Middle frontal gyrus (tissue), 1 donor: ENCODE measurements around the gene HAAO.

Source experiments
- DNase-seq: peaks from one replicate; pipeline ENCODE4 v3.0.0-alpha.2; 2015; ENCODE audit warnings: low spot score; ENCODE audit errors: extremely low spot score

The HAAO gene

GRCh38 chr2:42813763-42814162 lies 21.4 kb upstream of the HAAO start:
- DNase-seq, result no peak

DNA sequence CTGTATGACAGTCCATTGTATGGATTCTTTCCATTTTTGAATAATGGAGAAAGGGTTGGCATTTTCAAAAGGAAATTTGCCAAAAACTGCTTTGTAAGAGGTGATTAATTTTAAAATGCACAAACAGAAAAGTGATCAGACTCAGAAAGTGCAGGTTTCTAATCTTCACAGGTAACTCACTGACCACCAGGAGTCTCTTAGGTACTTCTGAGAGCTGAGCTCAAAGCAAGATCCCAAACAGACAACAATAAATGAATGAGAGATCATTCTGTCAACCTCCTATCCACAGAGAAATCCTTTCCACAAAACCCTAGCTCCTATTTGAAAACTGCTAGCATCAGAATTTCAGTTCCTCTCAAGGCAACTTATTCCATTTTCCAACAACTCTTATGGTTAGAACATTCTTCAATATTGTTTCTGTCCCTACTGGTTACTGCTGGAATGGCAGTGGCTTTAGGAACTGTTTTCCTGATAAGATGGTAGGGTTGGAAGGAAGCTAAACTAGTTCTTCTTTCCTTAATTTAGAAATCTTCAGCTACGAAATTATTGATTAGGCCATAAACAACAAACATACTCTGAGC lies 20.6 kb upstream of the HAAO start:
- no peak for DNase-seq

DNA sequence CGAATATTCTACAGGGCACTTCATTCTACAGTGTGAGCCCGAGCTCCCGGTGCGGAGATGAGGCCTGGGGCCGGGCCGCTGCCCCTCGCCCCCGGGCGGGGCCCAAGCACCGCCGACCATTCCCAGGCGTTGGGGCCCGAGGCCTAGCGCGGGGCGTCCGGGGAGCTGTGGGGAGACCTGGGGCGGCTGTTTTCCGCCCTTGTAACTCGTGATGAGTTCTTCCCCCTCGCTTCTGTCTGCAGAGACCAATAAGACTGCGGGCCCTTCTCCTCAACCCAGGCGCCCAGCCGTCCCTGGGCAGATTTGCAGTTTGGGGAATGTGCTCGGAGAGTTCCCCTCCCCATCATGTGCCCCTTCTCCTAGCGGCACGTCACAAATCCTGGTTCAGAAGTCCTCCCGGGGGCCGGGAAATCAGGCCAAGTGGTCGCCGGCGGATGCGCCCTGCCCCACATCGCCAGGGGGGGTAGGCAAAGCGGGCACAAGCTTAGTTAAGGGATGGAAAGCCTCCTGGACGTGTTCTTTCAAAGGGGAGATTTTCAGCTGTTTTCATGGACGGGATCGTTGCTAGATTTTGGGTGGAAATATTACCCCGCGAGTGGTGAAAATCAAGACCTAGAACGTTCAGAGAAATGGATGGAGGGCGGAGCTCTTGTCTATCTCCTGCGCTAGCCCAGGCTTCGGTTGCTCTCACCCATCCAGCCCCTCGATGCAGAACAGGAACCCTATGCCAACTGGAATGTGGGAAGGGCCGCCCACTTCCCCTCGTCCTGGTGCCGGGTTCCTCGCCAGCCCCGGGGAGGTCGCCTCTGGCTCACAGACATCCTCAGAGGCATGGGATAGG lies 18.8 kb upstream of the HAAO start:
- DNase-seq, result no peak

DNA sequence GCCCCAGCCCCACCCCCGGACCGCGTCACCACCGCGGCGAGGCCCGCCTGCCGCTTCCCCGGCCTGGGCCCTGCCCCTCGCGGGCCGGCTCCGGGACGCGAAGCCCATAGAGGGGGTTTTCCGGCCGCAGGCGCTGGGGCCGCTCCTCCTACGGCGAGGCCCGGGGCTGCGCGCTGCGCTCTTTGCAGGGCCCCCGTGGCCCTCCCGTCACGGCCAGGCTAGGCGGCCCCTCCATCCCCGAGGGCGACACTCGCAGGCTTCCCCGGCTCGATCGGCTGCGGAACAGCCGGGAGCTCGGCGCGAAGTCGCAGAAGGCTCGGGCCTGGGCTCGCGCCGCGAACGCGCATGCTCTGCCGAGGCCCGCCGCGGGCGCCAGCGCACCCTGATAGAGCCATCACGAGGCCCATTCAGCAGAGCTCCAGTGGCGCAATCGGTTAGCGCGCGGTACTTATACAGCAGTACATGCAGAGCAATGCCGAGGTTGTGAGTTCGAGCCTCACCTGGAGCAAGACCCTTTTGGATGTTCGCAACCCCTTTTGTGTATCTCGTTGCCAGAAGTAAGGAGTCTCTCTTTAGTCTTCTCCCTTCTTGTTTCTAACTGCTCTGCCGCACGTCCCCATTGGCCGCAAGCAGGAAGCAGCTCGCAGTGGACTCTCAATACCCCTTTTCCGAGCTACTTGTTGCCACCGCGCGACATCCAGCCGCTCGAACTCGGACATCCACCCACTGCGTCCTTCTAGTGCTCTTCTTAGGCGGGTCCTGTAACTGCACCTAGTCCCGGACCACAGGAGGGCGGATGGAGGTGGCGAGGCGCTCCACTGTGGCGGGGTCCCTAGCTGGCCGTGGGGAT lies 18.0 kb upstream of the HAAO start:
- peak; percentile 94 for DNase-seq

- no peak for DNase-seq
These were observed 17.4 kb upstream of the HAAO start for GRCh38 chr2:42809819-42810120.

GRCh38 chr2:42809131-42809818 lies 16.9 kb upstream of the HAAO start:
- no peak for DNase-seq

DNA sequence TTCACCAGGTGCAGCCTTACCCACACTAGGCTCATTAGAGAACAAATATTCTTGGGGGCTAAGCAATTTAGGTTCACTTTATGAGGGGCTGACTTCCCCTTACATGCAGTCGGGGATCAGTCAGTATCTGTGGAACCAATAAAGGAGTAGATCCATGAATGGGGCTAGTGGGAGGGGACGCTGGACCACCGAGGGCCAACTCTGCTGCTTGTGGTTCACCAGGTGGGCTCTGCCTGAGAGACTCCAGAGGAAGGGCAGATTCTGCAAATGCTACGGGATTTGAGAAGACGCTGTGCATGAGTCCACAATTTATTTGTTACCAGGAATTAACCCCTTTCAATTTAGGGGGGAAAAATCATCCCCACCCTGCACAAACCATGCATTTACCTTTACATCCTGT lies 15.9 kb upstream of the HAAO start:
- no peak for DNase-seq

GRCh38 chr2:42806786-42807185 lies 14.4 kb upstream of the HAAO start:
- DNase-seq, result no peak

DNA sequence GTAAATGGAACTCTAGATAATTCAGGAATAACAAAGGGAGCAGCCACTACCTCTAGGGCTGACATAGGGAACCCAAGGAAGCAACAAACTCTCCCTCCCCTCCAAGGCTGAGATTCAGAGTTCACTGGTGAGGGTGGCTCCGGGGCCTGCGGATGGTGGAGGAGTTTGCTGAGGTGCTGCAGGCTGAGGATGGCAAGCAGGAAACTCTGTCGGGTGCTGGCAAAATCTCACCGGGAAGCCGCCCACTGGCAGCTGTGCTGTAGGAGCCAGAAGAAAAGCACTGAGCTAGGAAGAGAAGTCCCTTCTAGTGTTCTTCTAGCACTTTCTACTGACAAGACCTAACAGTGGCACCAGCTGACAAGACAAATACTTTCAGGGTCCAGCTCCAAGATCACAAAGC lies 12.5 kb upstream of the HAAO start:
- no peak for DNase-seq

GRCh38 chr2:42804338-42804737 lies 12.0 kb upstream of the HAAO start:
- DNase-seq, result no peak

- DNase-seq, result no peak
These were observed 9.8 kb upstream of the HAAO start for GRCh38 chr2:42802150-42802549.

DNA sequence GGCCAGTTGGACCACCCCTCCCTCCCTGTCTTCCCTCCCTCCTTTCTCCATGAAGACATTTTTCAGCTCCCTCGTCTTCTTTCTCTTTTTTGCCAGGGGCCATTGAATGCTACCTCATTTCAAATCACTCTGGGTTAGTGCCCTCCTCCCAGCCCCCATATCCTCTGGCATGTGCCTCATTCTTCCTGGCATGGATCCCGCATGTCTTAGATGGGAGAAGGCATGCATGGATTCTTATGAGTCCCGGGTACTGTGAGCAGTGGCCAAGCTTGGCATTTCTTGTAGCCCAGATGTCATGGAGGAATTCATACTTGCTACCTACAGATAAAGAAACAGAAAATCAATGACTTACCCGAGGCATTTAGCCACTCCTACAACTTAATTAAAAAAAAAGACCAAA lies 9.0 kb upstream of the HAAO start:
- DNase-seq, result no peak

DNA sequence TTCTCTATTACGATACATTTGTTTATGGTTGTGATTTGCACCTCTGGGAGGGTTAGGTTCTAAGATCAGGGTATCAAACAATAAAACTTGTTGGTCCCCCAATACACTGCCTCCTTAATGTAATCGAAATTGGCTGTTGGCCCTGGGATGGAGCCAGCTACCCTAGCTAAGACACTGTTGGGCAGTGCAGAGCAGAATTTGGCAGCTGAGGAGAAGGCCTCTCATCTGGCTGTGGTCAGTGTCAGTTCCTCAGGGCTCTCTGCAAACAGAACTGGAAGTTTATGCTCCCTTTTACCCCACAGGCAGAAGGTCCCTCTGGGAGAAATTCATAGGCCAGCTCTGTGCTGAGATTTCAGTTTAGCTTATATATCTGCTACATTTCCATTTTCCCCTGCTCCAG lies 8.6 kb upstream of the HAAO start:
- no peak for DNase-seq

- DNase-seq, result no peak
These were observed 8.1 kb upstream of the HAAO start for GRCh38 chr2:42800461-42800962.

DNA sequence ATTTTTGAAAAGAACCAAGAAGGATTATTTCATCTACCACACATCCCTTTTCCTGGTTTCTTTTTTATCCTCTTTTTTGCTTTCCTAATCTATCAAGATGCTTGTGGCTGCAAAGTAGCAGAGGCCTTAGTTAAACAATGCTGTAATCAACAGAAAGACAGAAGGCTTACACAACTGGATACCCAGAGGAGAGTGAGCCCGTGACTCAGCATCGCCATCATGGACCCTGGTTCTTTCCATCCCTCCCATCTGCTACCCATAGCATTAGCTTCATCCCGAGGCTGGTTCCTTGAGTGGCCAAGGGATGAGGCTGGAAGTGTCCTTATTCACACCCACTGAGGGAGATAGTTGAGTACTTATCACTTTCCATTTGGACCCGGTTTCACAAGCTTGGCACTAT lies 7.5 kb upstream of the HAAO start:
- no peak for DNase-seq

GRCh38 chr2:42797281-42797680 lies 4.9 kb upstream of the HAAO start:
- no peak for DNase-seq

DNA sequence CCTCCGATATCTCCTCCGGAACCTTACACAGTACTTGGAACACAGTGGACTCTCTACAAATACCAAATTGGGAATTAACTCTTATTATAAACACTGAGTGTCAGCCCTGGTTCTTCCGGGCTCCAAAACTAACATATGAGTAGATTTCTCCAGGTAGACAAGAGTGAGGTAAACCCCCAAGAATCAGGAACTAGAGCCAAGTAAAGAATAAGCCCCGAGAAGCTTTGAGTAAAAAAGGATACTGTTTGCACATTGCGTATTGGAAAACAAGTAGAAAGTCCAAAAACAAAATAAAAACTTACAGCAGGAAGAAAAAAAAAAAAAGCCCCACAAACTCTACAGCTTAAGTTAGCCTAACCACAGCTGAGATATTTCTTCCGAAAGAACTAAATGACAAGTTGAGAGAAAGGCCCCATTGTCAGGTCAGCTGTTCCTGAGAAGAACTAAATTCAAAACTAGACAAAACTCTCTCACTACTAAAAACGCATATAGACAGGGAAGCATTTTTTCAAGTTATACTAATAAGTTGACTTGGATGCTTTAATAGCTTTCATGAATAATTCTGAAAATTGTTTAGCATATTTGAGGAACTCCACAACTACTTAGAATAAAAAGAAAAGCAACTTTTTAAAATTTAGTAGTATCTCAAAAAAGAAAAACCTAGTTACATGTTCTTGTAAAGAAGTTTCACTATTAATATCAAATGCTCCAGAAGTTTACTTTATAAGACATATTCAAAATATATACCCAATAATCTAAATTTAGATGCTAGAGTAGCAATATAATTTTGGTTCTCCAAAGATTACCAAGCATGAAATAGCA lies 4.3 kb upstream of the HAAO start:
- DNase-seq, result no peak

- no peak for DNase-seq
These were observed 3.5 kb upstream of the HAAO start for GRCh38 chr2:42795841-42796301.

DNA sequence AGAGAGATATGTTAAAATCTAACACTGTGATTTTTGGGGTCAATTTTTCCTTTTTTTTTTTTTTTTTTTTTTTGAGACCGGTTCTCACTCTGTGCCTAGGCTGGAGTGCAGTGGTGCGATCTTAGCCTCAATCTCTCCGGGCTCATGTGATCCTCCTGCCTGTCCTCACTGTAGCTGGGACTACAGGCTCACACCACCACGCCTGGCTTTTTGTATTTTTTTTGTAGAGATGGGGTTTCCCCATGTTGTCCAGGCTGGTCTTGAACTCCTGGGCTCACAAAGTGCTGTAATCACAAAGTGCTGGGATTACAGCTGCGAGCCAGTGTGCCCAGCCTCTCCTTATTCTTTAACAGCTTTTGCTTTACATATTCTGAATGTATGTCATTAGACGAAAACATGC lies 2.9 kb upstream of the HAAO start:
- no peak for DNase-seq

DNA sequence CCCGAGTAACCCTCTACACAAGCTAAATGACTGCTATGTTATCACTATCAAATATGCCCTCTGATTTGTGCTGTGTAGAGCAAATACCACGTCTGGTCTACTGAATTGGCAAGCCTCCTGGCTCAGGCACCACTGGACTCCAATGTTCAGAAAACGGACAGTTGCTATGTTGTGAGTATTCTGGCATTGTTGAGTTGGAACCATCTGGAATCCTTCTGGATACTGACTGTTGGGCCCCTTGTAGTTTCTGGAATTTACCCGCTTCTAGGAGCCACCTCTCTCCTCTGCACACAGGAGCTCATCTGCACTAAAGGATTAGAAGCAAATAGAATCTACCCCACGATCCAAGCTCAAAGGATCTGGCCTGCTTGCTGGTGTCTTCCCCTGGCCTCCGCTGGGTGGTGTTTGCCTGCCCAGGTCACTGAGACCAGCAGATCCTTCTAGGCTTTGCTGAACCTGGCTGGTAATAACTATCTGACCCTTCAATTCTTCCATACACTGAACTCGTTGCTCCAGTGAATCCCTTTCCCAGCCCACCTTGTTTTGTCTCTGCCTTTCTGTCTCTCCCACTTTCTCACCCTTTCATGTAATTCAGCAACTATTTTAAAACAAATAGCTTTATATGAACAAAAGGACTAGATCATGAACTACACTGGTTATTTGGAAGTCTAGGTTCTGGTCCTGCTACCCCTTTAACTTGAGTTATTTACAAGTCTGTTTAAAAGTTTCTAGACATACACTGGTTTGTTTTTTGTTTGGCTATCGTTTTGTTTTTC lies 2.1 kb upstream of the HAAO start:
- no peak for DNase-seq
